ENCODE data around the gene CSRP1. TPM values are rescaled to one million over a fixed set of nuclear protein-coding genes. Genes with fewer than 3 reads are reported as not detected.

Gene CSRP1
- total and polyA plus RNA-seq, 2 of the 13 experiments (the other 11 are each of a cell fraction or from before 2014, with no cell fraction given): 17.7 to 68.9 TPM

GRCh38 chr1:201495551-201496295 lies 11.2 kb downstream of the CSRP1 start (continued):
- TF ChIP-seq MBD4 (IDR thresholded peaks at IDR 0.05; ENCODE audit: borderline replicate concordance, low read length): no peak
- TF ChIP-seq SETDB1 (CRISPR knock-in tag; IDR thresholded peaks at IDR 0.05; ENCODE audit: borderline replicate concordance): no peak
- TF ChIP-seq ZNF672 (CRISPR knock-in tag; IDR thresholded peaks at IDR 0.05): no peak
- TF ChIP-seq PHF20 (CRISPR knock-in tag; IDR thresholded peaks at IDR 0.05): 0 out of 2 replicates have a peak, but pooled peaks have one; percentile 15
- TF ChIP-seq ZNF10 (CRISPR knock-in tag; IDR thresholded peaks at IDR 0.05; ENCODE audit: borderline replicate concordance, low read depth): no peak
- TF ChIP-seq HOXD1 (CRISPR knock-in tag; IDR thresholded peaks at IDR 0.05): no peak
- no peak for TF ChIP-seq IKZF4 (CRISPR knock-in tag; IDR thresholded peaks at IDR 0.05; ENCODE audit: borderline replicate concordance, low read depth, not compliant biosample characterization)
- TF ChIP-seq ZNF331 (CRISPR knock-in tag; IDR thresholded peaks at IDR 0.05): no peak
- no peak for TF ChIP-seq NR1H2 (CRISPR knock-in tag; IDR thresholded peaks at IDR 0.05; ENCODE audit: borderline replicate concordance, low read depth)
- no peak for TF ChIP-seq HNRNPLL (IDR thresholded peaks at IDR 0.05; ENCODE audit: low read depth, low read length, poor library complexity, severe bottlenecking)
- TF ChIP-seq ZNF121 (CRISPR knock-in tag; IDR thresholded peaks at IDR 0.05): no peak
- TF ChIP-seq FUBP1 (CRISPR knock-in tag; IDR thresholded peaks at IDR 0.05; ENCODE audit: borderline replicate concordance): no peak
- TF ChIP-seq ZNF749 (CRISPR knock-in tag; IDR thresholded peaks at IDR 0.05; ENCODE audit: borderline replicate concordance): no peak
- no peak for TF ChIP-seq NCOA5 (CRISPR knock-in tag; IDR thresholded peaks at IDR 0.05)
- peak; percentile 31; the same call in 1 of the 2 replicates for TF ChIP-seq RFX3 (CRISPR knock-in tag; IDR thresholded peaks at IDR 0.05)
- no peak for TF ChIP-seq TFDP1 (CRISPR knock-in tag; IDR thresholded peaks at IDR 0.05; ENCODE audit: borderline replicate concordance)
- no peak for TF ChIP-seq CSRNP1 (CRISPR knock-in tag; IDR thresholded peaks at IDR 0.05)
- no peak for TF ChIP-seq CREB3 (CRISPR knock-in tag; IDR thresholded peaks at IDR 0.05)
- TF ChIP-seq SRY (CRISPR knock-in tag; IDR thresholded peaks at IDR 0.05): no peak
- TF ChIP-seq ZNF333 (CRISPR knock-in tag; IDR thresholded peaks at IDR 0.05; ENCODE audit: borderline replicate concordance): no peak
- no peak for TF ChIP-seq CENPBD1 (CRISPR knock-in tag; IDR thresholded peaks at IDR 0.05; ENCODE audit: borderline replicate concordance, low read depth)
- no peak for TF ChIP-seq ETS1 (CRISPR knock-in tag; IDR thresholded peaks at IDR 0.05)
